DND-41 (cell line): Measurements from ENCODE around the gene SLC5A9.

Experiments used
- ATAC-seq: fragments of 200-7000 bp; cut with Tn5 transposase; 3 replicates; pipeline ENCODE4 v1.9.1; 2021; ENCODE audit warnings: low read depth; ENCODE audit not compliant: insufficient read depth
- DNase-seq: peaks from one replicate; pipeline ENCODE4 v3.0.0-alpha.2; 2020
- H2AFZ ChIP-seq: 2 replicates; pipeline ENCODE4 v1.6.0; 2012; ENCODE audit warnings: low read depth, low read length
- H3K27ac ChIP-seq: 2 replicates; pipeline ENCODE4 v1.5.1; 2012; ENCODE audit warnings: low read length, inconsistent platforms
- H3K27me3 ChIP-seq: fragments of 200-600 bp; sonication (generic); 2 replicates; pipeline ENCODE4 v1.6.0; 2012; ENCODE audit warnings: low read length, mild to moderate bottlenecking, inconsistent platforms; ENCODE audit not compliant: insufficient read depth, poor library complexity
- H3K36me3 ChIP-seq: 2 replicates; pipeline ENCODE4 v1.5.1; 2012; ENCODE audit warnings: low read length, inconsistent platforms; ENCODE audit not compliant: insufficient read depth
- H3K4me1 ChIP-seq: 2 replicates; pipeline ENCODE4 v1.5.1; 2012; ENCODE audit warnings: mild to moderate bottlenecking, low read length; ENCODE audit not compliant: insufficient read depth
- H3K4me2 ChIP-seq: 2 replicates; pipeline ENCODE4 v1.6.0; 2012; ENCODE audit warnings: mild to moderate bottlenecking, moderate library complexity, low read length, inconsistent platforms; ENCODE audit not compliant: insufficient read depth
- H3K4me3 ChIP-seq, 2 experiments: fragments of 200-600 bp in 1 of 2; shearing (Covaris generic) in 1 of 2; 2 replicates each; pipeline ENCODE4 v1.5.1; 2012 to 2016; ENCODE audit warnings: inconsistent platforms in 2 of 2, low read length in 2 of 2, mild to moderate bottlenecking in 2 of 2, low read depth in 1 of 2, moderate library complexity in 1 of 2
- H3K79me2 ChIP-seq: 2 replicates; pipeline ENCODE4 v1.6.0; 2012; ENCODE audit warnings: low read length, inconsistent platforms; ENCODE audit not compliant: insufficient read depth
- H3K9ac ChIP-seq: 2 replicates; pipeline ENCODE4 v1.6.0; 2012; ENCODE audit warnings: low read depth, mild to moderate bottlenecking, inconsistent platforms, low read length, moderate library complexity
- H3K9me3 ChIP-seq: 2 replicates; pipeline ENCODE4 v1.5.1; 2012; ENCODE audit warnings: low read length, moderate library complexity, mild to moderate bottlenecking, inconsistent platforms; ENCODE audit not compliant: insufficient read depth, severe bottlenecking
- H4K20me1 ChIP-seq: 2 replicates; pipeline ENCODE4 v1.6.0; 2012; ENCODE audit warnings: low read length; ENCODE audit not compliant: insufficient read depth
- EZH2 ChIP-seq: IDR thresholded peaks from 3 replicates; pipeline ENCODE4 v1.6.1; 2012; ENCODE audit warnings: borderline replicate concordance, low read depth, mild to moderate bottlenecking, moderate library complexity, low read length, inconsistent platforms; ENCODE audit not compliant: severe bottlenecking
- TF ChIP-seq, protein P1 (sequence below): IDR thresholded peaks from 2 replicates; pipeline ENCODE4 v1.5.1; 2012; ENCODE audit warnings: borderline replicate concordance, low read length, moderate library complexity, mild to moderate bottlenecking; ENCODE audit not compliant: poor library complexity, severe bottlenecking; ENCODE audit errors: extremely low read depth

The SLC5A9 gene

DNA sequence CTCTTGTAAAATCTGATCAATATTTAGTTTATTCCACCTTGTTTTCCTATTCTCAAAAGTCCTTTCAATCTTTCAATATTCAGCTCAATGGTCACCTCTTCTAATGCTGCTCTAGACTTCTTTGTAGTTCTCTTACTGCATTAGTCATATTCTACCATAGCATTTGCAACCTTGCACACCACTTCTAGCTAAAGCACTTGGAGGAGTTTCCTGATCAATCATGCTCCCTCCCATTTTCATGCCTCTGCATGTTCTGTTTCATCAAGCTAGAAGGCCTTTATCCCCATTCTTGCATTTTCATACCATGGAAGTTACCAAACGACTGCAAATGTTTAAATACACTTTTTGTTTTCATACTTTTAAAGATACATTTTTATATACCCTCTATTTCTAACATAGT, 72.1 kb downstream of the SLC5A9 start:
- Histone ChIP-seq H3K4me3 (no peak overlapping the region), H2AFZ (no peak overlapping the region), H3K9me3 (no peaks in the 10 kb centered on the region), H3K27ac (no peak overlapping the region), H3K79me2 (no peaks in the 10 kb centered on the region), H3K4me1 (no peaks in the 10 kb centered on the region), H3K4me2 (no peak overlapping the region), H4K20me1 (no peaks in the 10 kb centered on the region), H3K27me3 (no peaks in the 10 kb centered on the region), H3K36me3 (no peaks in the 10 kb centered on the region), H3K9ac (no peak overlapping the region)
- TF ChIP-seq EZH2 = no peak
- TF ChIP-seq, protein P1, sequence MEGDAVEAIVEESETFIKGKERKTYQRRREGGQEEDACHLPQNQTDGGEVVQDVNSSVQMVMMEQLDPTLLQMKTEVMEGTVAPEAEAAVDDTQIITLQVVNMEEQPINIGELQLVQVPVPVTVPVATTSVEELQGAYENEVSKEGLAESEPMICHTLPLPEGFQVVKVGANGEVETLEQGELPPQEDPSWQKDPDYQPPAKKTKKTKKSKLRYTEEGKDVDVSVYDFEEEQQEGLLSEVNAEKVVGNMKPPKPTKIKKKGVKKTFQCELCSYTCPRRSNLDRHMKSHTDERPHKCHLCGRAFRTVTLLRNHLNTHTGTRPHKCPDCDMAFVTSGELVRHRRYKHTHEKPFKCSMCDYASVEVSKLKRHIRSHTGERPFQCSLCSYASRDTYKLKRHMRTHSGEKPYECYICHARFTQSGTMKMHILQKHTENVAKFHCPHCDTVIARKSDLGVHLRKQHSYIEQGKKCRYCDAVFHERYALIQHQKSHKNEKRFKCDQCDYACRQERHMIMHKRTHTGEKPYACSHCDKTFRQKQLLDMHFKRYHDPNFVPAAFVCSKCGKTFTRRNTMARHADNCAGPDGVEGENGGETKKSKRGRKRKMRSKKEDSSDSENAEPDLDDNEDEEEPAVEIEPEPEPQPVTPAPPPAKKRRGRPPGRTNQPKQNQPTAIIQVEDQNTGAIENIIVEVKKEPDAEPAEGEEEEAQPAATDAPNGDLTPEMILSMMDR = no peak
- ATAC-seq (no peak), DNase-seq (no peak)
